ENCODE data around the gene RBM6.
"Not testable (repeated sequence)": the region's sequence is repeated elsewhere in the genome, so short reads cannot be mapped to it uniquely, and the experiment has no call there.

RBM6 gene

DNA sequence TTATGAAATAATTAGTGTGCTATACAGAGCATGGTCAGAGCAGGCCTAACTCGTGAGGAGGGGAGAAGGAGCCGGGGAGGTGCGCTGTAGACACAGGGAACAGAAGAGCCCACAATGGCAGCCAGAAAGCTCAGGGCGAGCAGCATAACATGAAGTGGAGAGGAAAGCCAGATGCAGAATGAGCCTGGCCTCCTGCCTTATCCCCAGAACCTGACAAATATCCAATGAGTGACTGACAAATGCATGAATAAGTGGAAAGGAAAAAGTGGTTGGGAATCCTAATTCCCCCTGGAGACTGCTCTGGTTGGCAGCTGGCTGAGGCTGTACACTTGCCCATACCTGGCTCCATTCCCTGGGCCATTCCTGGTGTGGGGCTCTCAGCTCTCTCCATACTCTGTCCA lies 27.1 kb upstream of the RBM6 start:
- Mint-ChIP-seq H3K4me3 (no peak overlapping the region), H3K36me3 (ENCODE audit: low read depth) (peaks cover 10% of the 10 kb centered on the region), H3K9me3 (no peaks in the 10 kb centered on the region), H3K27ac (no peak overlapping the region), H3K4me1 (peaks cover 4% of the 10 kb centered on the region), H3K27me3 (ENCODE audit: low read depth, poor library complexity) (peaks cover 46% of the 10 kb centered on the region)
- TF ChIP-seq, protein P1, sequence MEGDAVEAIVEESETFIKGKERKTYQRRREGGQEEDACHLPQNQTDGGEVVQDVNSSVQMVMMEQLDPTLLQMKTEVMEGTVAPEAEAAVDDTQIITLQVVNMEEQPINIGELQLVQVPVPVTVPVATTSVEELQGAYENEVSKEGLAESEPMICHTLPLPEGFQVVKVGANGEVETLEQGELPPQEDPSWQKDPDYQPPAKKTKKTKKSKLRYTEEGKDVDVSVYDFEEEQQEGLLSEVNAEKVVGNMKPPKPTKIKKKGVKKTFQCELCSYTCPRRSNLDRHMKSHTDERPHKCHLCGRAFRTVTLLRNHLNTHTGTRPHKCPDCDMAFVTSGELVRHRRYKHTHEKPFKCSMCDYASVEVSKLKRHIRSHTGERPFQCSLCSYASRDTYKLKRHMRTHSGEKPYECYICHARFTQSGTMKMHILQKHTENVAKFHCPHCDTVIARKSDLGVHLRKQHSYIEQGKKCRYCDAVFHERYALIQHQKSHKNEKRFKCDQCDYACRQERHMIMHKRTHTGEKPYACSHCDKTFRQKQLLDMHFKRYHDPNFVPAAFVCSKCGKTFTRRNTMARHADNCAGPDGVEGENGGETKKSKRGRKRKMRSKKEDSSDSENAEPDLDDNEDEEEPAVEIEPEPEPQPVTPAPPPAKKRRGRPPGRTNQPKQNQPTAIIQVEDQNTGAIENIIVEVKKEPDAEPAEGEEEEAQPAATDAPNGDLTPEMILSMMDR (IDR thresholded peaks at IDR 0.05): no peak
- no peak for DNase-seq

DNA sequence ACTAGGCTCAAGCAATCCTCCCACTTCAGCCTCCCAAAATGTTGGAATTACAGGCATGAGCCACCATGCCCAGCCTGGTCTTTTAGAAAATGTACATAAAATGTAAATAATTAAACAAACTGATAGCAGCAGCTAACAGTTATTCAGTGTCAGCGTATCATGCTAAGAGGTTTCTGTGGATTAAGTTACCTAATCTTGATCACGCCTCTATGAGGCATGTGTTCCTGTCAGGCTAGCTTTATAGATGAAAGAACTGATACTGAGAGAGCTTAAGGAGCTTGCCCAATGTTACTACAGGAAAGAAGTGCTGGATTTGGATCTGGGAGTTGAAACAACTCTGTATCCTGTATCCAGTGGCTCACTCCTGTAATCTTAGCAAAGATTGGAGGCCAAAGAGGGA lies 25.0 kb upstream of the RBM6 start:
- Mint-ChIP-seq H3K27ac (no peak overlapping the region), H3K4me3 (no peak overlapping the region), H3K9me3 (no peaks in the 10 kb centered on the region), H3K36me3 (ENCODE audit: low read depth) (peaks cover 8% of the 10 kb centered on the region), H3K4me1 (peaks cover 4% of the 10 kb centered on the region), H3K27me3 (ENCODE audit: low read depth, poor library complexity) (peaks cover 34% of the 10 kb centered on the region)
- TF ChIP-seq, protein P1 (IDR thresholded peaks at IDR 0.05): no peak
- no peak for DNase-seq

DNA sequence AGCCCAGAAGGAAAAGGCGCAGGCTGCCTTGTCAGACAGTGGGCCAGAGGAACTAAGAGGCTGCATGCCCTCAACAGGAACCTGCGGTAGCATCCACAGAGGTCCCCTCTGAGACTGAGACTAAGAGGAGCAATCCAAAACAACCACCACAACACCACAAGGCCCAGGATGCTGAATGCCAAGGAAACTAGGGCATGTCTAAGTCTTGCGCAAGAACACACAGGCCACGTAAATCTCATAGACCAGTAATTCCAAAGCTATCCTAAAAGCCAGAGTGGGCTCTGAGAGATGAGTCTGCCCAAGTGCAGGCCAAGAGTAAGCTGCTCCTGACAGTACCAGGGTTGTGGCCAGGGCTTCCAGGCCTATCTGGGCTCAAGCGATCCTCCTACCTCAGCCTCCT lies 23.3 kb upstream of the RBM6 start:
- no peak overlapping the region for H3K27ac Mint-ChIP-seq
- H3K36me3 Mint-ChIP-seq (ENCODE audit: low read depth): no peaks in the 10 kb centered on the region
- peaks cover 16% of the 10 kb centered on the region for H3K27me3 Mint-ChIP-seq (ENCODE audit: low read depth, poor library complexity)
- no peak for DNase-seq
- H3K4me3 Mint-ChIP-seq: no peak overlapping the region
- H3K9me3 Mint-ChIP-seq: no peaks in the 10 kb centered on the region
- no peaks in the 10 kb centered on the region for H3K4me1 Mint-ChIP-seq
- TF ChIP-seq, protein P1 (IDR thresholded peaks at IDR 0.05): no peak

DNA sequence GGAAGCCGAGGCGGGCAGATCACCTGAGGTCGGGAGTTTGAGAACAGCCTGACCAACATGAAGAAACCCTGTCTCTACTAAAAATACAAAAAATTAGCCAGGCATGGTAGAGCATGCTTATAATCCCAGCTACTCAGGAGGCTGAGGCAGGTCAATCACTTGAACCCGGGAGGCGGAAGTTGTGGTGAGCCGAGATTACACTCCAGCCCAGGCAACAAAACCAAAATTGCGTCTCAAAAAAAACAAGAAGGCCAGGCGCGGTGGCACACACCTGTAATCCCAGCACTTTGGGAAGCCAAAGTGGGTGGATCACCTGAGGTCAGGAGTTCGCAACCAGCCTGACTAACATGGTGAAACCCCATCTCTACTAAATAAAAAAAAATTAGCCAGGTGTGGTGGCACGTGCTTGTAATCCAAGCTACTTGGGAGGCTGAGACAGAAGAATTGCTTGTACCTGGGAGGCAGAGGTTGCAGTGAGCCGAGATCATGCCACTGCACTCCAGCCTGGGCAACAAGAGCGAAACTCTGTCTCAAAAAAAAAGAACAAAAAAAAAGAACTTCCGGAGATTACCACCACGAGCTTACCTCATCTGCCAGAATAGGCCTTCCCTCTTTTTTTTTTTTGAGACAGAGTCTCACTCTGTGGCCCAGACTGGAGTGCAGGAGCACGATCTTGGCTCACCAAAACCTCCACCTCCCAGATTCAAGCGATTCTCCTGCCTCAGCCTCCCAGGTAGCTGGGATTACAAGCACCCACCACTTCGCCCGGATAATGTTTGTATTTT lies 22.0 kb upstream of the RBM6 start:
- H3K4me1 Mint-ChIP-seq; H3K9me3 Mint-ChIP-seq; H3K36me3 Mint-ChIP-seq (ENCODE audit: low read depth); DNase-seq; H3K27ac Mint-ChIP-seq; H3K27me3 Mint-ChIP-seq (ENCODE audit: low read depth, poor library complexity); H3K4me3 Mint-ChIP-seq: not testable (repeated sequence)

DNA sequence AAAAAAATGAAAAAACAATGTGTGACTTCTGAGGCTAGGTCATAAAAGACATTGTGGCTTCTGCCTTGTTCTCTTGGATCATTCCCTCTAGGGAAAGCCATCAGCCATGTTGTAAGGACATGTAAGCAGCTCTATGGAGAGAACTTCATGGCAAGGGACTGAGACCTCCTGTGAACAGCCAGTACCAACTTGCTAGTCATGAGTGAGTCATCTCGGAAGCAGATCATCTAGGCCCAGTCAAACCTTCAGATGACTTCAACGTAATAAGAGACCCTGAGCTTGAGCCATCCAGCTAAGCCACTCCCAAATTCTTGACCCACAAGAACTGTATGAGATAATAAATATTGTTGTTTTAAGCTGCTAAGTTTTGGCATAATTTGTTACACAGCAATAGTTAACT lies 15.3 kb upstream of the RBM6 start:
- no peaks in the 10 kb centered on the region for H3K9me3 Mint-ChIP-seq
- no peak for DNase-seq
- H3K4me3 Mint-ChIP-seq: no peak overlapping the region
- peaks cover 5% of the 10 kb centered on the region for H3K36me3 Mint-ChIP-seq (ENCODE audit: low read depth)
- H3K27me3 Mint-ChIP-seq (ENCODE audit: low read depth, poor library complexity): peaks cover 2% of the 10 kb centered on the region
- H3K27ac Mint-ChIP-seq: no peak overlapping the region
- peaks cover 17% of the 10 kb centered on the region for H3K4me1 Mint-ChIP-seq
- TF ChIP-seq, protein P1 (IDR thresholded peaks at IDR 0.05): no peak

DNA sequence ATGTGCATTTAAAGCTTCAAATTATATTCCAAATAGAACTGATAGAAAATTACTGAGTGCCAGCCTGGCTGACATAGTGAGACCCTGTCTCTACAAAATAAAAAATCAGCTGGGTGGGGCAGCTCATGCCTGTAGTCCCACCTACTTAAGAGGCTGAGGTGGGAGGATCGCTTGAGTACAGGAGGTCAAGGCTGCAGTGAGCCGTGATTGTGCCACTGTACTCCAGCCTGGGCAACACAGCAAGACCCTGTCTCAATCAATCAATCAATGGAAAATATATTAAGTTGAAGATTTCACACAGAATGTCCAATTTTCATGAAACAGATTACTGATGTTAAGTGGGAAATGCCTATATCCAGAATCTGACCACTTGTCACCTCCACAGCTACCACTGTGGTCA lies 14.5 kb upstream of the RBM6 start:
- Mint-ChIP-seq H3K9me3 (no peaks in the 10 kb centered on the region), H3K27ac (no peak overlapping the region), H3K4me3 (no peak overlapping the region), H3K4me1 (peaks cover 24% of the 10 kb centered on the region), H3K36me3 (ENCODE audit: low read depth) (peaks cover 5% of the 10 kb centered on the region), H3K27me3 (ENCODE audit: low read depth, poor library complexity) (peaks cover 2% of the 10 kb centered on the region)
- no peak for DNase-seq
- TF ChIP-seq, protein P1 (IDR thresholded peaks at IDR 0.05): no peak

Measured in nephron progenitor cell (in vitro differentiated cells).